ENCODE measurements around the gene AP4S1.
"Not testable (repeated sequence)": the region's sequence is repeated elsewhere in the genome, so short reads cannot be mapped to it uniquely, and the experiment has no call there.

The AP4S1 gene

GRCh38 chr14:30998100-30998706 is 27.2 kb upstream of the AP4S1 start:
- DNase-seq (ENCODE audit: extremely low read depth, low read depth): no peak
- TF ChIP-seq, protein P1, sequence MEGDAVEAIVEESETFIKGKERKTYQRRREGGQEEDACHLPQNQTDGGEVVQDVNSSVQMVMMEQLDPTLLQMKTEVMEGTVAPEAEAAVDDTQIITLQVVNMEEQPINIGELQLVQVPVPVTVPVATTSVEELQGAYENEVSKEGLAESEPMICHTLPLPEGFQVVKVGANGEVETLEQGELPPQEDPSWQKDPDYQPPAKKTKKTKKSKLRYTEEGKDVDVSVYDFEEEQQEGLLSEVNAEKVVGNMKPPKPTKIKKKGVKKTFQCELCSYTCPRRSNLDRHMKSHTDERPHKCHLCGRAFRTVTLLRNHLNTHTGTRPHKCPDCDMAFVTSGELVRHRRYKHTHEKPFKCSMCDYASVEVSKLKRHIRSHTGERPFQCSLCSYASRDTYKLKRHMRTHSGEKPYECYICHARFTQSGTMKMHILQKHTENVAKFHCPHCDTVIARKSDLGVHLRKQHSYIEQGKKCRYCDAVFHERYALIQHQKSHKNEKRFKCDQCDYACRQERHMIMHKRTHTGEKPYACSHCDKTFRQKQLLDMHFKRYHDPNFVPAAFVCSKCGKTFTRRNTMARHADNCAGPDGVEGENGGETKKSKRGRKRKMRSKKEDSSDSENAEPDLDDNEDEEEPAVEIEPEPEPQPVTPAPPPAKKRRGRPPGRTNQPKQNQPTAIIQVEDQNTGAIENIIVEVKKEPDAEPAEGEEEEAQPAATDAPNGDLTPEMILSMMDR (IDR thresholded peaks at IDR 0.05; ENCODE audit: low read depth, low read length): no peak

DNA sequence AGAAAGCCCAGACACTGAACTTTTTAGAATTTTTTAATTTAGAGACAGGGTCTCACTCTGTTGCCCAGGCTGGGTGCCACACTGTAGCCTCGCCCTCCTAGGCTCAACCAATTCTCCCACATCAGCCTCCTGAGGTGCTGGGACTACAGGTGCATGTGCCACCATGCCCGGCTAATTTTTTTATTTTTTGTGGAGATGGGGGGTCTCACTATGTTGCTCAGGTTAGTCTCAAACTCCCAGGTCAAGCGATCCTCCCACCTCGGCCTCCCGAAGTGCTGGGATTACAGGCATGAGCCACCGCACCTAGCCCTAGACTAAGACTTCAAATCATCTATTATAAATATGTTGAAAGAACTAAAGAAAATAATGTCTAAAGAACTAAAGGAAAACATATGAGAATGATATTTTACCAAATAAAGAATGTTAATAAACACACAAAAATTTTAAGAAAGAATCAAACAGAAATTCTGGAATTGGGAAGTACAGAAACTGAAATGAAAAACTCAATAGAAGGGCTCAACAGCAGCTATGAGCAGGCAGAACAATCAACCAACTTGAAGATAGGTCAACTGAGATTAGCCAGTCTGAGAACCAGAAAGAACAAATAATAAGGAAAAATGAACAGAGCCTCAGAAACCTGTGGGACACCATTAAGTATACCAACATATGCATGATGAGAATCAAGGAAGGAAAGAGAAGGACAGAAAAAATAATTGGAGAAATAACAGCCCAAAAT is 26.2 kb upstream of the AP4S1 start:
- DNase-seq (ENCODE audit: extremely low read depth, low read depth): no peak
- TF ChIP-seq, protein P1 (IDR thresholded peaks at IDR 0.05; ENCODE audit: low read depth, low read length): no peak

GRCh38 chr14:31000629-31001338 is 24.7 kb upstream of the AP4S1 start:
- TF ChIP-seq, protein P1 (IDR thresholded peaks at IDR 0.05; ENCODE audit: low read depth, low read length): no peak
- no peak for DNase-seq (ENCODE audit: extremely low read depth, low read depth)

- TF ChIP-seq, protein P1 (IDR thresholded peaks at IDR 0.05; ENCODE audit: low read depth, low read length): no peak
- DNase-seq (ENCODE audit: extremely low read depth, low read depth): no peak
These were observed 24.1 kb upstream of the AP4S1 start for GRCh38 chr14:31001339-31001658.

GRCh38 chr14:31003284-31003683 is 22.2 kb upstream of the AP4S1 start:
- no peak for DNase-seq (ENCODE audit: extremely low read depth, low read depth)
- TF ChIP-seq, protein P1 (IDR thresholded peaks at IDR 0.05; ENCODE audit: low read depth, low read length): no peak

DNA sequence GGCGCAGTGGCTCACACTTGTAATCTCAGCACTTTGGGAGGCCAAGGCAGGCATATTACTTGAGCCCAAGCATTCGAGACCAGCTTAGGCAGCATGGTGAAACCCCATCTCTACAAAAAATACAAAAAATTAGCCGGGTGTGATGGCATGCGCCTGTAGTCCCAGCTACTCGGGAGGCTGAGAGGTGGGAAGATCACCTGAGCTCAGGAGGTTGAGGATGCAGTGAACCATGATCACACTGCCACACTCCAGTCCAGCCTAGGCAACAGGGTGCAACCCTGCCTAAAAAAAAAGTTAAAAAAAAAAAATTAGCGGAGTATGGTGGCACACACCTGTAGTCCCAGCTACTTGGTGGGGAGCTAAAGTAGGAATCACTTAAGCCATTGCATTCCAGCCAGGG is 21.4 kb upstream of the AP4S1 start:
- DNase-seq (ENCODE audit: extremely low read depth, low read depth): not testable (repeated sequence)

DNA sequence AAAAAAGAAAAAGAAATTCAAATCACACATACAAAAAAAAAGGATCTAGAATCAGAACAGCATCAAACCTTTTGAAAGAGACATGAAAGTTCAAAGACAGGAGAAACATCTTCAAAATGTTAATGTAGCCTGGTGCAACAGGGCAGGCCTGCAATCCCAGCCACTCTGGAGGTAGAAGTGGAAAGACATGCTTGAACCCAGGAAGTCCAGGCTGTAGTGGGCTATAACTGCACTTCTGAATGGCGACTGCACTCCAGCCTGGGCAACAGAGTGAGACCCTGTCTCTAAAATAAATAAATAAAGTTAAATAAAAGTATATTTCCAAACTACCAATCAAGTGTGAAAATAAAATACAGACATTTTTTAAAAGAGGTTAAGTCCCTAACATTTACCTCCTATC is 18.7 kb upstream of the AP4S1 start:
- DNase-seq (ENCODE audit: extremely low read depth, low read depth): no peak
- TF ChIP-seq, protein P1 (IDR thresholded peaks at IDR 0.05; ENCODE audit: low read depth, low read length): no peak
